ENCODE measurements around the gene JMJD1C.

Gene JMJD1C

DNA sequence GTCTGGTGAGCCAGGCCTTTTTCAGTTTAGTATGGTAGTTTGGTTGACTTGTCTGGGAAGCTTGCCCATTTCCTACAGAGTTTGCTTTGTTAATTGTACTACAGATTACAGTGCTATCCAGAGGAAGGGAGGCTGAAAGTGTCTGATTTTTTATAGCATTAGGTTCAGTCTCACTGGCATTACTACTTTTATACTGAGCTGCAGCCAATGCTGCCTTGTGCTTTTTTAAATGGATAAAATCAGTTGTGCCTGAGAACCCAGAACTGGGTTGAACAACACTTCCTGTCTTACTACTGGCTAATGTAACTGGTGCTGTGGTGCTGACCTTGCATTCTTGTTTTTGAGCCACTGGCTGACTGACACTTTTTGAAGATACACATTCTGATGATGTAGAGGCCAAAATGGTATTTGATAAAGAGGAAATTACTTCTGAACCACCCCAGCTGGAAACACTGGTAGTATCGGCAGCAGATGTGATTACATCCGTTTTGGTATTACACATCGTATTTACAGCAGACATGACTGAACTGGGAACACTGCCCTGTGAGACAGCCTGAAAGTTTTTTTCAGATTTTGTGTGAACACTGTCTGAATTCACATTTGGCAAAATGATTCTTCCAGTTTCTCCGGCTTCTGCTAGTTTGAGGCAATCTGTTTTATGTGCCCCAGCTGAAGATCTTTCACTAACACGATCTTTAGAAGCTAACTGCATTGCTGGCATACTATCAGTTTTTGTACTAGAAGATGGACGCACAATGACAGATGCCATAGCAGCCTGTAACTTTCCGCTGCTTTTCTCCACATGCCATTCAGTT is 258.6 kb downstream of the JMJD1C start:
- no peak for DNase-seq

DNA sequence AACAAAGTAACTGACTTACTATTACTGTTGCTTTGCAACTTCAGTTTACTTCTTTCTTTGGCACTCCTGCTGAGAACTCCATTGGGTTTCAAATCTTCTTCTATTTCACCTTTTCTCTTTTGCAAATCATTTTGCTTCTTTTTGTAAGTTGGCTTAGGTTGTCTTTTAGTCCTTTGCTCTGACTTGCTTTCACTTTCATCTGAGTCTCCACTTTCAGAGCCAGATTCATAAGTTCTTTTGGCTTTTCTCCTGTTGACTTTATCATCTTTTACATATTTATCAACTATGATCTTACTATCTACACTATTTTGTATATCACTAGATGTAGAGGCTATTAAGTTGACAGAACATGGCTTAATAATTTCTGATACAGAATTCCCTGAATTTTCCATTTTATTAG is 259.2 kb downstream of the JMJD1C start:
- no peak for DNase-seq

DNA sequence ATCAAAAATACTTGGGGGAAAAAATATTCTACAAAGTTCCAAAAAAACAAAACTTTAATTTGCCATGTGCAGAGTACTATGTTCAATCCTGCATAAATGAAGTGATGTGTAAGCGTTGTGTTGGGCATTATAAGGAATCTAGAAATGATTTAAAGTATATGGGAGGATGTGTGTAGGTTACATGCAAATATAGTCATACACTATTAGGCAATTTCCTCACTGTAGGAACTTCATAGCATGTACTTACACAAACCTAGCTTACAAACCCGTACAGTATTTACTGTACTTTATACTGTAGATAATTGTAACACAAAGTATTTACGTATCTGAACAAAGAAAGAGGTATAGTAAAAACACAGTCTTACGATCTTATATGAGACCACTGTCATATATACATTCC is 260.4 kb downstream of the JMJD1C start:
- DNase-seq = no peak

DNA sequence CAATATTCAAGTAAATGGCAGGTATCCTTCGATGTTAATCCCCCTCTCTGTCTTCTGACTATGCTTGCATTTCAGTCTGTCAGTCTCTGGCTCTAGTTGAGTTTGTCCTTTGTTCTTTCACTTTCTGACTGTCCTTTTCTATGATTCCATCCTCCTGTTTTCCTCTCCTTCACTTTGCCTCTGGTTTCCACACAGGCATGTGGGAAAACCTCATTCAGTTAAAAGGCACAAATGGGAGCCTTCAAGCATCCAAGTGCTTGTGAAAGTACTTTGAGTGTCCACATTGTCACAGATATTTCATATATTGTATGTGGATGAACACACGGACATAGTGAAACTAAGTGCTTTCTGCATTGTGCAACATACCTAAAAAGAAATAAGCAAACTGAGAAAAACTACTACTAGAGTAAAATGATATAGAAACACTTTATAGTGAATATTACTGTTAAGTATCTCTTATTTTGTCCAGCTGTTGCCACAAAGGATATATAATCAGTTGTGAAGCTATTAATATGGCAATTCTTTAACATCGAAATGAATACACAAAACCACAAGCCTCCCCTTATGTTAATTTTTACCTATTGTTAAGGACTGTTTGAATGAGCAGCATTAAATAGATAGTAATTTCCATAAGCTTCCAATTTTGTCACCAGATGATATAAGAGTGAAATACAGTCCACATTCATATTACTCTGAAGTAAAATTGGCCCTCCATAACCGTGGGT is 260.9 kb downstream of the JMJD1C start:
- no peak for DNase-seq

DNA sequence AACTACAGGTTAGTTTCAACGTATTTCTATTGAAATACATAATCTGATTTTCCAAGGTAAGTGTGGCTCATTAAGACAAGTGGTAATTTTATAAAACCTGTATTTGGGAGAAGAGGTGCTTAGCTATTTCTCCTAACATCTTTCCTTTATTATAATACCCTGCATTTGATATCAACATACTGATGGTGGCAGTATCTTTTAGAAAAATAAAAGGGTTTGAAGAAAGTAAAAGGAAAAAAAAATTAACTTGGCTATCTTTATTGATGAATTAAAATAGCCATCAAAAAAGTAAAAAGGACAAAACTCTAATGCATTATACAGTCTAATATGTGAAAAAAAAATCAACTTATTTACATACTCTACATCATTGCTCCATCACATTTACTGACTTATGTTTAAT is 264.7 kb downstream of the JMJD1C start:
- no peak for DNase-seq

DNA sequence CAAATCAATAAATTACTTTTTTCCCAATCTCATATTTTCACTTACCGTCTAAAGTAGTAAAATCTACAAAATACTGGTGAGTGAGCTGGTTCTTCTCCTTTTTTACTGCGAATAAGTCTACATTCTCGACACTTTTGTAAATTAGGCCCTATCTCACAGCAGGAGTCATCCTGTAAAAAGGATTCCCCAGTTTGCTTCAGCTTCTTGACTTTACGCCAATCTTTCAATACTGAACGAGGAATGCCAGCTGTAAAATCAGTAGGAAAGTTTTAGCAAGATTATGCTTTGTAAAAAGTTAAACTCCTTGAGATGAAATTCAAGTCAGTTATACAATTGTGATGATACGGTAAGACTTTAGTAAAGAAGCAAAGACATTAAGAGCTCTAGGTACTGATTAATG is 265.3 kb downstream of the JMJD1C start:
- DNase-seq = no peak

DNA sequence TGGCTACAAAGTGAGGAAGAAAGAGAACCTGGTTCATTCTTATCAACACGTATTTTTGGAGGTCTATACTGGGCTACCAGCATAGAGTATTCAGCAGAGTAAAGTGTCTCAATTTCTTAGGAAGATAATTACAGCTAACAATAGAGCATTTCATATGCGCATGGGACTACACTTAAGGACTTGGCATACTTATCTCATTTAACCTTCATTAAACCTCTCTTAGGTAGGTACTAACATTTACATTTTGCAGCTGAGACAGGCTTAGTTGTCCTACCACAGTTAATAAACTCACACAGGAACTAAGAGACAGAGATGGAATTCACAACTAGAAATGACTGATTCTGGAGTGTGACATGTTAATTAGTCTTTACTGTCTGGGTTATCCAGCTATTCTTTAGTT is 266.1 kb downstream of the JMJD1C start:
- no peak for DNase-seq

DNA sequence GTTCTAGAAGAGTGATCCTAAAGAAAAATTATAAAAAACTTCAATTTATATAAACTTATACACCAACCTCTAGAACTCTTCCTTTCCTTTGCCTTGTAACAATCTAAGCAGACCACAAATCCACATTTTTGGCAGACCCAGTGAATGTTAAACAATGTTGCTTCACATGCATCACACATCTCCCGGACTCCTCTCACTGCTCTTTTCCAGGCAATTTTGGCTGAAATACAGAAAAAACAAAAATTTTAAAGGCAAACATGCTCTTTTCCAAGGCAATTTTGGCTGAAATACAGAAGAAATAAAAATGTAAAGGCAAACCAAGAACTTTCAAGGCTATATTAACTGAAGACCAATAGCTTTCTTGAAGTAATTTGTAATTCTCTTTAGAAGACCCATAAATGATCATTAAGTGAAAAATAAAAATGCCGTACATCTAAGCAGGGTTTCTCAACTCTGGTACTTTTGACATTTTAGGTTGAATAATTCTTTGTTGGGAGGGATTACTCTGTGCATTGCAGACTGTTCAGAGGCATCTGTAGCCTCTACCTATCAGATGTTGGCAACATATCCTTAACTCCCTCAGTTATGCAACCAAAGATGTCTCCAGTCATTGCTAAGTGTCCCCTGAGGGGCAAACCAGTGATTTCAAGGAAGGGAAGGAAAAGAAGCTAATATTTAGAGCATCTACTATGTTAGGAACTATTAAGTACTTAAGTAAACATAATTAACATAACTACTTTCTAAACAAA is 268.3 kb downstream of the JMJD1C start:
- DNase-seq = no peak

DNA sequence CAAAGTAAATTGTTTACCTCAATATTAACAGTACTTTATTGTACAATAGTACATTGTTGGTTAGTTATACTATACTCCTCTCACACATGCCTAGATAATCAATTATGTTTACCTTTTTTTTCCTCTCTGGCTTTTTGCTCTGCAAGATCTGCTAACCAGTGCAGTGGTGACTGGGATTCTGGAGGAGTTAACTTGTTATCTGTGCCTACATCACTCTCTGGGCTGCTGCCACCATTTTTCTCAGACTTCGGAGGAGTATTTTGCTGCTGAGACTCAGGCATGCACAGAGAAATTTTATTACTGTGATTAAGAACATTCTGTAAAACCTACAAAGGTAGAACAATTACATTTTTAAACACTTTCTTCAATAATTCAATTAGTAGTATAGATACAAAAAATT is 273.0 kb downstream of the JMJD1C start:
- DNase-seq = no peak

DNA sequence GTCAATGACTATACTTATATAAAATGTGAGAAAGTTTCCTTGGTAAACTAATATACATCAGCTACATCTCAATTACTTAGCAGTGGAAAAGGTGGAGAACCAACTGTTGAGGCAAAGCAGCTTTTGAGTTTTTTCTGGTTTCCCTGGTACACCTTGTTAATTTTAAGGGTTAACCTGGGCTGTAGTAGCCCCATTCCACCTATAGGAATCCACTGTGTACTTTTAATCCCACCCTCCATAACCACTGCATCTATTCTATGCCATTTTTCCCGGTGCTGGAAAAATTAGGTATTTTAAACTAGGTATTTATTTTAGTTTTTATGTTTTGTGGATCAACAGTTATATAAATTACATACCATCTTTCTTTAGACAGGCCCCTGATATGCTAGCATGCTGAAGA is 290.2 kb downstream of the JMJD1C start:
- no peak for DNase-seq

DNA sequence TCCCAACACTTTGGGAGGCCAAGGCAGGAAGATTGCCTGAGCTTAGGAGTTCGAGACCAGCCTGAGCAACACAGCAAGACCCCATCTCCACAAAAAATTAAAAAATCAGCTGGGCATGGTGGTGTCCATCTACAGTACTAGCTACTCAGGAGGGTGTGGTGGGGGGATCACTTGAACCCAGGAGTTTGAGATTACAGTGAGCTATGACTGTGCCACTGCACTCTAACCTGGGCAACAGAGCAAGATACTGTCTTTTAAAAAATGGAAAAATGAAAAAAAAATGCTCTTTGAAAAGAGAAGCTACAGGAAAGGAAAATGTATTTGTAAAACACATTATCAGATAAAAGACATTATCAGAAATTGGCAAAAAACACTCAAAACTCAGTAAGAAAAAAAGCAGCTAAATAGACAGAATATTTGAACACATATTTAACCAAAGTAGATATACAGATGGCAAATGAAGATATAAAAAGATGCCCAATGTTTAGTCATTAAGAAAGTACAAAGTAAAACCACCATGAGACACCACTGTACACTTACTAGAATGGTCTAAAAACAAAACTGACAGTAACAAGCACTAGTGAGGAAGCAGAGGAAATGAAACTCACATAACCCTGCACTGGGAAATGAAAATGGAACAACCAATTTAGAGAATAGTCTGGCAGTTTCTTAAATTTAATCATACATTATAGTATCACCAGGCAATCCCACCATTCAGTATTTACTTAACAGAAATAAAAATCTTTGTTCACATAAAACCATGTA is 292.1 kb downstream of the JMJD1C start:
- DNase-seq = peak; percentile 10

DNA sequence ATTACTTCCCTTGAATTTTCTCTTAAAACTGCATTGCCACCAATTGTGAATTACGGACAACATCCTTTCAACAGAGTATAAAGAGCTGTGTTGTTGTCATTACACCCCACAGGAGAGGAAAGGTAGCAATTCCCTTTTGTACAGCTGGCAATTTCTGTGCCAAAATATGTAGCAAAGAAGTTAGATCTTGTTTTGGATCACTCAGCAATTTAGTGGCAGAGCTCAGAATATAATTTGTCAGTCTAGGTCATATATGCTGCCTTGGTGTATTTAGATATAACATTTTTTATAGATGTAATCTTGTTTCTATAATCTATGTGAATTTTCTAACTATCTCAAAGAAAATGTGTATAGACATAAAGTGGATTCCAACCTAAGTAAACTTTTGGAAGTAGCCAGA is 293.9 kb downstream of the JMJD1C start:
- DNase-seq = no peak

DNA sequence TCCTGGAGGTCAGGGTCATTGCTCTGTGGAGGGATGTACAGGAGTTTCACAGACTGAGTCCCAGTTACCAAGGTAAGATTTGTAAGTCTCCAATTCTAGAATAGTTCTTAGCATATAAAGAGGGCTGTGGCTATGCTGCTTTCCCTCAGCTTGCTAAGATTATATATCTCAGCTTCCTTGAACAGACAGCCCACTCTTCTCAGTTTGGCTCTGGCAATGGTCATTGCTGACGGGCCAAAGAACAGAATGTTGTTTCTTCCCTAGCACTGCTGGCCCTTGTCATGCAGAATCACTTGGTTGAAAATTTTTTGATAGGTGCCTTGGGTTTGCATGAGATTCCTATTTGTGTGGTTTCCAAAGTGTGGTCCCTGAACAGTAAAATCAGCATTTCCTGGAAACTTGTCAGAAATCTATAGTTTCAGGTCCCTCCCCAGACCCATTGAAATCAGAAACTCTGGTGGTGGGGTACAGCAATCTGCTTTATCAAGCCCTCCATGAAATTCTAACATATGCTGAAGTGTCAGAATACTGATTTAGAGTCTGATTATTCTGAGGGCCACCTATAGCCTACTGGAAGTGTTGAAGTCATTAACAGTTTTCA is 294.4 kb downstream of the JMJD1C start:
- no peak for DNase-seq

DNA sequence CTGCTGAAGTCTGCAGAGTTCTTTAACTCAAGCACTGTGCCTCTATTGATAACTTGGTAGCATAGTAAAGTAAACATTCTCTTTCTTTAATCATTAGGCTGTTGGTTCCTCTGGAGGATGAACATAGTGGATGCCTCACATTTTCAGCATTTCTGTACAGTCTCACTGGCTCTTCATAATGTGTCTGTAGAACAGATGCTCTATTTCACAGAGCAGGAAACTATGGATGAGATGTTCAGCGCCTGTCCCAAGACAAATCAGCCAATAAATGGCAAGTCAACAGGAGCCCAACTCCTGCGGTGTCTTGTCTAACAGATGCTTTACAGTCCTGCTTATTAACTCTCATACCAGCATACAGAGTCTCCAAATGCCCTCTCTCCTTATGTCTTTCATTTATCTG is 296.2 kb downstream of the JMJD1C start:
- DNase-seq = no peak

DNA sequence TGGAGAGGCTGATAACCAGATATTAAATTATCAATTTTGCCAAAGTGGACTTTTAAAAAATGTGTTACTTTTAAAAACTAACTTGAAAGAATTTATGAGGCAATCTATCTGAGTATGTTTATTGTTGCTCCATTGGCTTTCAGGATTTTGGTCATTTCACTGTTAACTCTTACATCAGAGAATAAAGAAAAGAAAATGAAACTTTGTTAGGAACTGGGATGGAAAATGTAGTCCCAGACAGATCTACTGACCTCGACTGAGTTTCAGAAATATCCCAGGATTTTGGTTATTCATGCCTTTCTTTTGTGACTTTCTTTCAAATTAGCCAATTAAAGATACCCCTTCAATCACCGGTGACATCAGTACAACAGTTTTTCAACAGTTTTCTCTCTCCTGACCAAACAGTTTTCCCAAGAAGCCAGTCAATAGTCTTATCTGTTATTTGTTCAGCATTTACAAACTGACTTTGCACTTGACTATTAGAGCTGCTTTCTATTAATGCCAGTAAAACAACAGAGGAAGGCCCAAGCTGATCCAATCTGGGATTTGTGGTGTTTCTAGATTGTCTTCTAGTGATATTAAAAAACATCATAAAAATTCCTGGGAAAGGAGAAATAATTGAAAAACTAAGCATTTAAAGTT is 296.8 kb downstream of the JMJD1C start:
- no peak for DNase-seq

DNA sequence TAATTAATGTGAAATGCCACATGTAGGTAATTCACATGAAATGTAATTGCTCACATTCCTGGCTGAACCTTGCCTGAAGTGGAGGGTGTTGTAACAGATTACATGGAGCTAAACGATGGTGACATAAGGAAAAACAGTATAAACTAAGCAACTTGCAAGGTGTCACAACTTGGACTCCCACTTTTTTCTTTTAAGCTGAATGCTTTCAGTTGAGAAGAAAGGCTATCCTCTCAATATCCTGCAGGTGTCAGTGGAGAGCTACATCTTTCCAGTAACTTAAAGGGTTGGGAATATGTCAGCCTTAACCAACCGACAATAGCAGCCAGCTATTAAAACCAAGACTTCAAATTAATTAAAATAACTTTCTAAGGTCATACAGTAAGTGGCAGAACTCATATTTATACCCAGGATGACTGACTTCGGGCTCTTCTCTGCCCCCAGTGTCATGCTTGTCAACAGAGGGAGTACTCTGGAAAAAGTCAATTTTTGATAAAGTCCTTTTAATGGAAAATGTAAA is 299.0 kb downstream of the JMJD1C start:
- no peak for DNase-seq

DNA sequence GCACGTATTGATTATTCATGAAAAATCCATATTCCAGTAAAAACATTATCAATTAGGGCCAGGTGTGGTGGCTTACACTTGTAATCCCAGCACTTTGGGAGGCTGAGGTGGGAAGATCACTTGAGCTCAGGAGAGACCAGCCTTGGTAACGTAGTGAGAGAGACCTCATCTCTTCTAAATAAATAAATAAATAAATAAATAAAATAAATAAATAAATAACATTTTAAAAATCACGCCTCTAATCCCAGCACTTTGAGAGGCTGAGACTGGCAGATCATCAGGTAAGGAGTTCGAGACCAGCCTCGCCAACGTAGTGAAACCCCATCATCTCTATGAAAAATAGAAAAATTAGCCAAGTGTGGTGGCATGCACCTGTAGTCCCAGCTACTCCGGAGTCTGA is 300.5 kb downstream of the JMJD1C start:
- DNase-seq = no peak

DNA sequence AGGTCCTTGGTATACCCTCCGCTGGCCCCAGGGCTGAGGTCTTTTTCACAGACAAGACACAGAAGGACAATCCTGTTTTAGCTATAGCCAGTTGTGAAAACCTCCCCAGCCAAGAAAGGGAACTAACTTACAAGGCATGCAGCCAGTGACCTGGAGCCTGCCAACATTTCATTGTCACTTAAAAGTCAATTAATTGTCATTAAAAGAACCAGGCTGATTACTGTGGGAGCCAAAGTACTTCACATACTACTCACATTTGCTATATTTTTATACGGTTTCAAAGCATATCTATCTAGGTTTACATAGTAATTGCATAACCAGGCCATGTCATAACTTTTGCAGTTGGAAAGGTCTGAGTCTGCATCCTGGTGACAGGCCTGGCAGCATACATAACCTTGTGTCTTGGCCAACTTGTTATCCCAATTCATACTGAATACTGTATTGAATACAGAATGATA is 301.6 kb downstream of the JMJD1C start:
- no peak for DNase-seq

DNA sequence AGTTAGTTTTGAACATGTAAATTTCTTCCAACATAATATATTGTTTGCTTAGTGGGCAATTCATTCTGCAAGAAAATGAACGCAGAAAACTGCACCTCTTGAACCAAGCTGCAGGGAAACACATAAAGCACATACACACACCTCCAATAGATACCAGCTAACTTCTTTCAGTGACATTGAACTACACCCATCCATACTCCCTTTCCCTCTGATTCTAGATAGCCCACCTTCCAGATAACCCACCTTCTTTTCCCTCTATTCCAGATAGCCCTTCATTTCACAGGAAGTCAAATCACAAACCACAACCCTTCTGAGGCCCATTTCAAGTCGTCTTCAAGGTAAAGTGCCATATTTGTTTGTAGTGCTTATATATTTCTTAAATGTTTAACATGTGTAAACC is 304.2 kb downstream of the JMJD1C start:
- DNase-seq = no peak

DNA sequence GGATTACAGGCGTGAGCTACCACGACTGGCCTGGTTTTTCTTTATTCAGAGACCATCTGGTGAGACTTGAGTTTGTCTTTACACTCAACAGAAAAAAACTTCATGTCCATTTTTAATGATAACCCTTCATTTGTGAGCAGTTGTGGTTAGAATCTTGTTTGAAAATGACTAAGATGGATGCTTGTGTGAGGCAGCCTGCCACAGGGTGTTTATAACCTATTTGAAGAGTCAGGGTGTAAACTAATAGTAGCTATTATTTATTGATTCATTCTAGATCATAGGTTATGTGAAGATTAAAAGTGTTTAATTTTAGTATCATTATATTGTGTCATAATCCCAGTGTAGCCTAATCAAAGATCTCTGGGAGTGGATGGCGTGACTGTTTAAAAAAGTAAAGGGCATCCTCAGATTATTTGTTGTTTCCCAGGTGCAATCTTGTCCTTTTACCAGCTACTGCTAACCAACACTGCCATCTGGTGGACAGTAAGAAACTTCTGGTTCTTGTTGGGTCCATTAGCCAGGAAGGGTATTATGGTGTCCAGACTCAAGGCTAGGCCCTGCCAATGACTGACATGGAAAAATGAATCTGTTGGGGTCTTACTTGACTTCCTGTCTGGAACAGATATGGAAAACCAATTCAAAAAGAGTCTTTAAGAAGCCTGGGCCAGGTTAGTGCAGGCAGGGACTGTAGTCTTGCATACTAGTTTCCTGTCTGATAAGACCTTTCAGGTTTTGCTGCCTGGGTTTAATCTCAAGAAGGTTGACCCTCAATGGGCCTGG is 307.7 kb downstream of the JMJD1C start:
- DNase-seq = no peak

DNA sequence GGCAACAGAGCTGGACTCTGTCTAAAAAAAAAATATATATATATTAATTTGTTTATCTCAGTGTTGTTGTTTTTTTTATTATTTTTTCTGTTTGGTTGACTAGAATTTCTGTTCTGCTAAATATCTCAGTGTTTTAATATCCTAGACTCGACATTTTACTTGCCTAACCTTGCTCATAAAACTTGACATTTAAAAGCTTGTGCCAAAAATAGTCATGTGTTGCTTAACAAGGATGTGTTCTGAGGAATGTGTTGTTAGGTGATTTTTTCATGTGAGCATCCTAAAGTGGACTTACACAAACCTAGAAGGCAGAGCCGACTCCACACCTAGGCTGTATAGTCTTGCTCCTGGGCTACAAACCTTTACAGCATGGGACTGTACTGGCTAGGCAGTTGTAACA is 309.5 kb downstream of the JMJD1C start:
- DNase-seq = no peak
